ENCODE data around the gene GARIN5B. TPM values are rescaled to one million over a fixed set of nuclear protein-coding genes. Genes with fewer than 3 reads are reported as not detected.

The GARIN5B gene
- total RNA-seq, 1 experiment from 2014 or later: not detected

GRCh38 chr19:55348317-55349034 is 14.6 kb downstream of the GARIN5B start:
- CTCF ChIA-PET: interaction anchor here (0.6 kb wide), 2 partner anchors 9 to 47 kb away, joined by 3 read pairs; partner anchors contain the start of gene KMT5C
- no peaks in the 10 kb centered on the region for H4K20me1 ChIP-seq (ENCODE audit: low read length)
- ATAC-seq: no peak

GRCh38 chr19:55347442-55348009 is 15.5 kb downstream of the GARIN5B start:
- Histone ChIP-seq H3K27ac (ENCODE audit: low read length) (no peak overlapping the region), H3K4me3 (ENCODE audit: low read length) (no peak overlapping the region), H3K9me2 (replicated peaks; ENCODE audit: low read length) (no peaks in the 10 kb centered on the region), H3F3A (ENCODE audit: low read length, unreplicated experiment) (no peaks in the 10 kb centered on the region), H4K20me1 (ENCODE audit: low read length) (no peaks in the 10 kb centered on the region), H3K4me1 (ENCODE audit: insufficient read depth, low read length) (peaks cover 28% of the 10 kb centered on the region), H3K36me3 (ENCODE audit: low read depth, low read length) (no peaks in the 10 kb centered on the region; the same call in 1 of the 2 replicates), H3K4me2 (ENCODE audit: low read length) (no peak overlapping the region), H2AFZ (ENCODE audit: low read length) (no peak overlapping the region), H3K9ac (ENCODE audit: low read length) (no peak overlapping the region), H3K9me3 (ENCODE audit: low read length) (no peaks in the 10 kb centered on the region), H3K79me2 (ENCODE audit: low read length) (no peaks in the 10 kb centered on the region), H3K27me3 (ENCODE audit: low read length) (0 out of 2 replicates have a peak, but pooled peaks cover 2% of the 10 kb centered on the region)
- no peak for TF ChIP-seq EZH2 (IDR thresholded peaks at IDR 0.05; ENCODE audit: low read length, unreplicated experiment)
- ATAC-seq: no peak
- intact Hi-C loops (cut with micrococcal nuclease): no loop called here
- no TSS peak for BruUV-seq (replicated peaks)
- ChIA-PET POLR2A (ENCODE audit: unreplicated experiment) (no interaction called here), CTCF (no interaction called here)
- no peak for DNase-seq

More at GRCh38 chr19:55348317-55349034, 14.6 kb downstream of the GARIN5B start:
- Histone ChIP-seq H3K4me2 (ENCODE audit: low read length) (no peak overlapping the region), H3K4me1 (ENCODE audit: insufficient read depth, low read length) (peaks cover 37% of the 10 kb centered on the region), H3F3A (ENCODE audit: low read length, unreplicated experiment) (no peaks in the 10 kb centered on the region), H3K9me2 (replicated peaks; ENCODE audit: low read length) (no peaks in the 10 kb centered on the region), H3K27ac (ENCODE audit: low read length) (no peak overlapping the region), H2AFZ (ENCODE audit: low read length) (no peak overlapping the region), H3K27me3 (ENCODE audit: low read length) (peaks cover 11% of the 10 kb centered on the region), H3K36me3 (ENCODE audit: low read depth, low read length) (no peaks in the 10 kb centered on the region; the same call in 1 of the 2 replicates), H3K79me2 (ENCODE audit: low read length) (no peaks in the 10 kb centered on the region), H3K4me3 (ENCODE audit: low read length) (no peak overlapping the region), H3K9me3 (ENCODE audit: low read length) (no peaks in the 10 kb centered on the region), H3K9ac (ENCODE audit: low read length) (no peak overlapping the region)
- POLR2A ChIA-PET (ENCODE audit: unreplicated experiment): no interaction called here
- no TSS peak for BruUV-seq (replicated peaks)
- no peak for DNase-seq
- TF ChIP-seq EZH2 (IDR thresholded peaks at IDR 0.05; ENCODE audit: low read length, unreplicated experiment): no peak
- no peak for TF ChIP-seq CTCF (conservative IDR thresholded peaks at IDR 0.05; ENCODE audit: low read depth, low read length)
- no peak for TF ChIP-seq EZH2phosphoT487 (IDR thresholded peaks at IDR 0.05; ENCODE audit: borderline replicate concordance, low read length)
- intact Hi-C loops (cut with micrococcal nuclease): no loop called here

- Histone ChIP-seq H3K27ac (ENCODE audit: low read length) (no peak overlapping the region), H3K9me2 (replicated peaks; ENCODE audit: low read length) (no peaks in the 10 kb centered on the region), H3K79me2 (ENCODE audit: low read length) (no peaks in the 10 kb centered on the region), H3K9ac (ENCODE audit: low read length) (no peak overlapping the region), H3K4me3 (ENCODE audit: low read length) (no peak overlapping the region), H3K4me1 (ENCODE audit: insufficient read depth, low read length) (peaks cover 21% of the 10 kb centered on the region), H3K9me3 (ENCODE audit: low read length) (no peaks in the 10 kb centered on the region), H3K27me3 (ENCODE audit: low read length) (no peaks in the 10 kb centered on the region), H4K20me1 (ENCODE audit: low read length) (no peaks in the 10 kb centered on the region), H3K4me2 (ENCODE audit: low read length) (no peak overlapping the region), H3F3A (ENCODE audit: low read length, unreplicated experiment) (no peaks in the 10 kb centered on the region), H3K36me3 (ENCODE audit: low read depth, low read length) (no peaks in the 10 kb centered on the region; the same call in 1 of the 2 replicates), H2AFZ (ENCODE audit: low read length) (no peak overlapping the region)
- ATAC-seq (no peak), DNase-seq (no peak)
- intact Hi-C loops (cut with micrococcal nuclease): no loop called here
- POLR2A ChIA-PET (ENCODE audit: unreplicated experiment): no interaction called here
- no peak for TF ChIP-seq EZH2phosphoT487 (IDR thresholded peaks at IDR 0.05; ENCODE audit: borderline replicate concordance, low read length)
- no peak for TF ChIP-seq EZH2 (IDR thresholded peaks at IDR 0.05; ENCODE audit: low read length, unreplicated experiment)
- no peak for TF ChIP-seq CTCF (conservative IDR thresholded peaks at IDR 0.05; ENCODE audit: low read depth, low read length)
- CTCF ChIA-PET: no interaction called here
- BruUV-seq (replicated peaks): no TSS peak
Measured at GRCh38 chr19:55346725-55347441, 16.2 kb downstream of the GARIN5B start.

Measured in PC-3 (cell line).